RKO (cell line): ENCODE data around the gene UBASH3A.
"Not testable (repeated sequence)": the region's sequence is repeated elsewhere in the genome, so short reads cannot be mapped to it uniquely, and the experiment has no call there.

Experiments used
- DNase-seq: peaks from one replicate; pipeline ENCODE4 v3.0.0-alpha.2; 2016; ENCODE audit warnings: low spot score

UBASH3A gene

DNA sequence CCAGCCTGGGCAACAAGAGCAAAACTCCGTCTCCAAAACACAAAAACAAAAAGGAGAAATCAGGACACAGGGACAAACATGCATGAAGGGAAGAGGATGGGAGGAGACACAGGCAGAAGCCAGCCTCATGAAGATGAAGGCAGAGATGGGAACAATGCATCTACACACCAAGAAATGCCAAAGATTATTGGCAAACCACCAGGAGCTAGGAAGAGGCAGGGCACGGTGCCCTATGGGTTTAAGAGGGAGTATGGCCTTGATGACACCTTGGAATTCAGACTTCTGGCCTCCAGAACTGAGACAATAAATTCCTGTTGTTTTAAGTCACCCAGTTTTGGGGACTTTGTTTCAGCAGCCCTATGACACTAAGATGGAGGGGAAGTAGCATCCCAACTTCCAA is 13.0 kb upstream of the UBASH3A start:
- DNase-seq = no peak

DNA sequence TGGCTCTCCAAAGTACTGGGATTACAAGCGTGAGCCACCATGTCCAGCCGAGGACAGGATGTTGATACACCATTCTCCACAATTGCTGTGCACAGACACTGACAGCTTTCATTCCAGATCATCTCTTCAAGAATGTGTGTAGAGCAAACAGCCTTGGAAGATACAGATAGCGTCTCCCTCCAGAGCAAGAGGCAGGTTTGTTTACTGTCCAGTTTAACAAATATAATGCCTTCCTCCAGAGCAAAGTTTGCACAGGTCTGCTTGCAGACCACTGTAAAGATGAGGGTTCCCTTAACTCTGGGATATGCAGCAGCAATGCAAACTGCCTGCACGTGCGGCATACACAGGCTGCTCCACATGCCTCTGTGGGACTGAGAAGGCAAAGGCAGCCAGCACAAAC is 12.4 kb upstream of the UBASH3A start:
- no peak for DNase-seq

DNA sequence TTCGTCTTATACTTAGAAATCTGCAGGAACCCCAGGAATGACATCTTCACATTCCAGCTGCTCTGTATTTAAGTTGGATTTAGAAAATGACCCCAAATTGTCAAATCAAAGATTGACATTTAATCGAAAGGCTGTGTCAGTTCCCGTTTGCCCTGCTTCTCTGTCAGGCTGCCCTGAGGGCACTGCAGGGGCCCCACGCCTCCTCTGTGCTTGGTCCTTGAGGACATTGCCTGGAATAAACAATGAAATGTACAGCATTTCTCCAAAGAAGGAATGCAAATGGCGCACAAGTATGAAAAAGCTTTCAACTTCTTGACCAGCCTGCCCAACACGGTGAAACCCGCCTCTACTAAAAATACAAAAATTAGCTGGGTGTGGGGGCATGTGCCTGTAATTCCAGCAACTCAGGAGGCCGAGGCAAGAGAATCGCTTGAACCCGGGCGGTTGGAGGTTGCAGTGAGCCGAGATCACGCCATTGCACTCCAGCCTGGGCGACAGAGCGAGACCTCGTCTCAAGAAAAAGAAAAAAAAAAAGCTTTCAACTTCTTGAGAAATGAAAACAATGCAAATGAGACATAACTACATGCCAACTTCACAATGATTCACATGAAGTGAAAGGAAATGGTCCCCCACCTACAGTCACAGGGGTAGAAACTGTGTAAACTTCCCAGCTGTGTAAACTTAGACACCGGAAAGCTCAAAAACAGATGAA is 10.8 kb upstream of the UBASH3A start:
- DNase-seq = no peak

DNA sequence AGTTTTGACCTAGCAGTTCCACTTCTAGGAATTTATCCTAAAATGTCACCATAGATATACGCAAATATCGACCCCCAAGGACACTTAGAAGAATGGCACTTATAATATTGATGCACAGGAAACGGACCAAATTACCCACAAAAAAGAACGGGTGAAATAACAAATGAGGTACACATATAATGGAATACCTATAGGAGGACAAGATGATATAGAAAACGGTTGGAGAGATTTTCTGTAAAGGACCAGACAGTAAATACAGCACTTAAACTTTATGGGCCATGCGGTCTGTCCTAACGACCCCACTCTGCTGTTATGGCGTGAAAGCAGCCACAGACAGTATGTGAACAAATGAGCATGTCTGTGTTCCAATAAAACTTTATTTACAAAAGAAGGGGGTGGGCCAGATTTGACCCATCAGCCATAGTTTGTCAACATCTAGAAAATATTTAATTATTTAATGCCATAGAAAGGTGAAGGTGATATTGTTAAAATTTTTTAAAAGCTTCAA is 10.2 kb upstream of the UBASH3A start:
- no peak for DNase-seq

GRCh38 chr21:42395302-42395701 is 8.4 kb upstream of the UBASH3A start:
- no peak for DNase-seq

DNA sequence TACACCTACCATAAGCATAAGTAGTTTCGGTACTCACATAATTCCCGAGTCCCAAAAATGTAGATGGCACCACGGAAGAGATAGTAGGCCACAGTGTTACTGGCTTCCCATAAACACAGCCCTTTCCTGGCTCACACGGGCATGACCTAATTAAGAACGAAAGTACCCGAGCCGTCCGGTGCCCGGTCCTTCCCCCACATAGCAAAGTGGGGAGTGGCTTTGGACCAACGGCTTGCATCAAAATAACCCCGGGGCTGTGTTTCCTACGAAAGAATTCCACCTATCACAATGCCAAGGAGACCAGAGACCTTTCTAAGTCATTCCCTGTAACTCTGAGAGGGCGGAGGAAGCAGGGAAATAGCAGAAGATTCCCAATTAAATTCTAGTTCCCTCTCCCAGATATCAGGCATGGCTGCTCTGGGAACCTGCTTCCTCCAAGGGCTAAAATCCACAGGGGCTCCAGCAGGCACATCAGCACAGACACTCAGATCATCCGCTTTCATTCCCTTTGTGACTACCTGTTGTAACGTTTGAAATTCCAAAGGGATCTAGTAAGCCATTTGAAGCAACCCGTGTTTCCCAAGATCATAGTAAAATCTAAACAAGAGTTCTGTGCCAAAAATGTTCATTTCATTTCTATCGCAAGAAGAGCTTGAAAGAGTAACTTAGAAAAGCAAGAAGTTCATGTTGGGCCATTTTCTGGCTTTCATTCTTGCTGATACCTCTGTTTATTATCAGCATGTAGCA is 7.6 kb upstream of the UBASH3A start, which contains the start of gene TMPRSS3:
Gene TMPRSS3 (minus strand): TSS at position 148 of the 747 bp plus-strand sequence. CDS start 635 bp downstream, outside the sequence.
- no peak for DNase-seq

- no peak for DNase-seq
Observed at GRCh38 chr21:42396799-42397745, 6.6 kb upstream of the UBASH3A start.

GRCh38 chr21:42397746-42398394 is 5.8 kb upstream of the UBASH3A start:
- DNase-seq = no peak

GRCh38 chr21:42398436-42399028 is 5.2 kb upstream of the UBASH3A start:
- DNase-seq = no peak

- DNase-seq = no peak
Observed at GRCh38 chr21:42400525-42400924, 3.2 kb upstream of the UBASH3A start.

- no peak for DNase-seq
Observed at GRCh38 chr21:42401154-42401553, 2.5 kb upstream of the UBASH3A start.

- DNase-seq = no peak
Observed at GRCh38 chr21:42401820-42402251, 1.9 kb upstream of the UBASH3A start.

DNA sequence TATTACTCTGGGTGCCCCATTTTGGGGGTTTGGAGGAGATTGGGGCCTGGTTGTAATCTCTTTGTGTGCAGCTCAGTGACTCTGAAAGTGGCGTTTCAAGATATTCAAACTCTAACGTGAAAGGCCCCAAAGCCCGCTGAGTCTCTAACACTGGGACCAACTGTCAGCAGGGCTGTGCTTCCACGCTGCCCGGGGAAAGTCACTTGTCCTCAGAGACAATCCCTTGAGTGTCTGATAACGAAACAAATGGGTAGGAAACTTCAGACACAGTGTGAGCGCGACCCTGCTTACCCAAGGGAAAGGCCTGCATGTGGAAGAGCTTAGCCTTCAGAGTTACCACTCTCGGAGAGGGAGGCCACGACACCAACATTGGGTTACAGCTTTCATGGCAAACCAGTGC is 837 bp downstream of the UBASH3A start:
- DNase-seq = no peak

- DNase-seq = no peak
Observed at GRCh38 chr21:42405064-42406013, 1.6 kb downstream of the UBASH3A start.

DNA sequence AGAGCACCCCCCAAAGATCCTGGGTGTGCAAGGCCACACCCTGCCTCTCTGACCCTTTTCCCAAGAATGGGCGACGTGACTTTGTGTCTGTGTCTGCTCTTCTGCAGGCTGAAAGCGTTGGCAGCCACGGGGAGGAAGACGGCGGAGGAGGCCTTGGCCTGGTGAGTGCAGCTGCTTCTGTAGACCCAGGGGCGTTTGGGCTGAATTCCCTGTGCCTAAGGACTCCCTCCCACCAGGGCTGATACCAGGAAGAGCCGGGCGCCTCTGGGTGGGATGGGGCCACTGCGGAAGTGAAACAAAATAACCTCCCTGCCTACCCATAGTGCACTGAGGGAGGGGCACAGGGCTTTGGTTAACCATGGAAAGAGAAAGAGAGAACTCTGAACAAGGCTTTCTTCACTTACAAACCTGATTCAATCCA is 2.5 kb downstream of the UBASH3A start:
- DNase-seq = no peak

- DNase-seq = no peak
Observed at GRCh38 chr21:42406866-42407265, 3.2 kb downstream of the UBASH3A start.

DNA sequence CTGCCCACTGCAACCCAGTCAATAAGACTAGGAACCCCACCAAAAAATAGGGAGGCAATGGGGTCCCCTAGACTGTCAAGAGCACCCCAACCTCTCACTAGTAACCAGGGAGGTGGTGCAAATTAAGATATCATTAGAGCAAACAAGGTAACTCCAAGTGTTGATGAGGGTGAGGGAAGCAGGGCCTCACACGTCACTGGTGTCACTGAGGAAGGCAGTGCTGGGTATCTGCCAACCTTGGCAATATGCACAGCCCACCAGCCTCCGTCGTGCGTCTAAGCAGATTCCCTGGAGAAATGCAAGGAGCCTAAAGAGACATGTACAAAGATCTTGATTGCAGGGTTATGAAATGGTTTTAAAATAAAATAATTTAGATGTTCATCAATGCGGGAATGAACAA is 3.8 kb downstream of the UBASH3A start:
- no peak for DNase-seq

DNA sequence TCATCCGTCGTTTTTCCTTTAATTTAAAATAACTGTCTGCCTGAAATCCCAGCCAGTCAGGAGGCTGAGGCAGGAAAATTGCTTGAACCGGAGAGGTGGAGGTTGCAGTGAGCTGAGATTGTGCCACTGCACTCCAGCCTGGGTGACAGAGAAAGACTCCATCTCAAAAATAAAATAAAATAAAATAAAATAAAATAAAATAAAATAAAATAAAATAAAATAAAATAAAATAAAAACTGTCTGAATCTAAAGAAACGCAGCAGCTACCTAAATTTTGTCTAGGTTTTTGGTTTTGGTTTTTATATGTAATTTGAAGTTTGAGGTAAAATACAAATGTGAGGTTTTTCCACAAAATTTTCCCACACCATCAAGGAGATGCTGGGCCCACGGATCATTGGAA is 5.0 kb downstream of the UBASH3A start:
- not testable (repeated sequence) for DNase-seq

GRCh38 chr21:42409366-42409765 is 5.7 kb downstream of the UBASH3A start:
- DNase-seq = no peak
